ENCODE results near the gene HPD. TPM values are rescaled to one million over a fixed set of nuclear protein-coding genes. Genes with fewer than 3 reads are reported as not detected.

Gene HPD
- total RNA-seq, 2 donors from 2014 or later = 1.2 to 6.8 TPM

DNA sequence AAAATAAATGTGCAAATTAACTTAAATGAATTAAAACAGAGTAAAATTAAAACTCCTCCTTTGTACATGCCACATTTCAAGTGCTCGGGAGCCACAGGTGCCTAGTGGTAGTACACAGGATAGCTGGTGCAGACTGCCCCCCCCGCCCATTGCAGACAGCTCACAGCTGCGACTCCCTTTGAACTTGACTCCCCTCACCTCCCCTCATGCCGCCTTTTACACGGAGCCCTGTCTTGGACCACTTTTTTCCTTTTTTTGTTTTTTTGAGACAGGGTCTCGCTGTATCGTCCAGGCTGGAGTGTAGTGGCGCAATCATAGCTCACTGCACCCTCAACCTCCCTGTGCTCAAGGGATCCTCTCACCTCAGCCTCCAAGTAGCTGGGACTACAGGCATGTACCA, 43.4 kb downstream of the HPD start:
- Histone ChIP-seq H3K4me1 (ENCODE audit: control insufficient read depth in 1 of 2, low read depth in 2 of 2) (peaks cover 18 to 33% of the 10 kb centered on the region in 2 donors), H3K27me3 (replicated peaks; ENCODE audit: insufficient read depth) (no peaks in the 10 kb centered on the region), H3K4me3 (no peak overlapping the region), H3K9me3 (no peaks in the 10 kb centered on the region), H3K27ac (no peak overlapping the region), H3K36me3 (peaks cover 55% of the 10 kb centered on the region)
- TF ChIP-seq, protein P1, sequence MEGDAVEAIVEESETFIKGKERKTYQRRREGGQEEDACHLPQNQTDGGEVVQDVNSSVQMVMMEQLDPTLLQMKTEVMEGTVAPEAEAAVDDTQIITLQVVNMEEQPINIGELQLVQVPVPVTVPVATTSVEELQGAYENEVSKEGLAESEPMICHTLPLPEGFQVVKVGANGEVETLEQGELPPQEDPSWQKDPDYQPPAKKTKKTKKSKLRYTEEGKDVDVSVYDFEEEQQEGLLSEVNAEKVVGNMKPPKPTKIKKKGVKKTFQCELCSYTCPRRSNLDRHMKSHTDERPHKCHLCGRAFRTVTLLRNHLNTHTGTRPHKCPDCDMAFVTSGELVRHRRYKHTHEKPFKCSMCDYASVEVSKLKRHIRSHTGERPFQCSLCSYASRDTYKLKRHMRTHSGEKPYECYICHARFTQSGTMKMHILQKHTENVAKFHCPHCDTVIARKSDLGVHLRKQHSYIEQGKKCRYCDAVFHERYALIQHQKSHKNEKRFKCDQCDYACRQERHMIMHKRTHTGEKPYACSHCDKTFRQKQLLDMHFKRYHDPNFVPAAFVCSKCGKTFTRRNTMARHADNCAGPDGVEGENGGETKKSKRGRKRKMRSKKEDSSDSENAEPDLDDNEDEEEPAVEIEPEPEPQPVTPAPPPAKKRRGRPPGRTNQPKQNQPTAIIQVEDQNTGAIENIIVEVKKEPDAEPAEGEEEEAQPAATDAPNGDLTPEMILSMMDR (IDR thresholded peaks at IDR 0.05) = no peak
- DNase-seq (ENCODE audit: low spot score) = no peak
- no peak for ATAC-seq (ENCODE audit: insufficient number of reproducible peaks, low FRiP score, low read depth)

DNA sequence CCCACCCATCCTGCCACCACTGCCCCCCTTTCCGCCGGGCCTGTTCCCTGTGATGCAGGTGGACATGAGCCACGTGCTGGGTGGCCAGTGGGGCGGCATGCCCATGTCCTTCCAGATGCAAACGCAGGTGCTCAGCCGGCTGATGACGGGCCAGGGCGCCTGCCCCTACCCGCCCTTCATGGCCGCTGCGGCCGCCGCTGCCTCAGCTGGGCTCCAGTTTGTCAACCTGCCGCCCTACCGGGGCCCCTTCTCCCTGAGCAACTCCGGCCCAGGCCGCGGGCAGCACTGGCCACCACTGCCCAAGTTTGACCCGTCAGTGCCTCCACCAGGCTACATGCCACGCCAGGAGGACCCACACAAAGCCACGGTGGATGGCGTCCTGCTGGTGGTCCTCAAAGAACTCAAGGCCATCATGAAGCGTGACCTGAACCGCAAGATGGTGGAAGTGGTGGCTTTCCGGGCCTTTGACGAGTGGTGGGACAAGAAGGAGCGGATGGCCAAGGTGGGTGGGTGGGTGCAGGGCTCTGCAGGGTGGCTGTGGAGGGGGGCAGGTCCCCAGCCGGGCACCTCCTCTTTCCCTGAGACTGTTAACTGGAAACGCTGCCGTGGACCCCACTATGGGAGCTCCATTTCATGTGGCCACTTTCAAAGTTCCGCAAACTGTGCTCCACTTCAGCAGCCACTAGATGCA, 44.1 kb downstream of the HPD start:
- no peak for DNase-seq (ENCODE audit: low spot score)
- TF ChIP-seq, protein P1 (IDR thresholded peaks at IDR 0.05) = no peak
- peaks cover 18 to 39% of the 10 kb centered on the region in 2 donors for H3K4me1 ChIP-seq (ENCODE audit: control insufficient read depth in 1 of 2, low read depth in 2 of 2)
- H3K9me3 ChIP-seq = no peaks in the 10 kb centered on the region
- ATAC-seq (ENCODE audit: insufficient number of reproducible peaks, low FRiP score, low read depth) = no peak
- H3K27ac ChIP-seq = no peak overlapping the region
- no peak overlapping the region for H3K4me3 ChIP-seq
- peaks cover 55% of the 10 kb centered on the region for H3K36me3 ChIP-seq
- no peaks in the 10 kb centered on the region for H3K27me3 ChIP-seq (replicated peaks; ENCODE audit: insufficient read depth)

DNA sequence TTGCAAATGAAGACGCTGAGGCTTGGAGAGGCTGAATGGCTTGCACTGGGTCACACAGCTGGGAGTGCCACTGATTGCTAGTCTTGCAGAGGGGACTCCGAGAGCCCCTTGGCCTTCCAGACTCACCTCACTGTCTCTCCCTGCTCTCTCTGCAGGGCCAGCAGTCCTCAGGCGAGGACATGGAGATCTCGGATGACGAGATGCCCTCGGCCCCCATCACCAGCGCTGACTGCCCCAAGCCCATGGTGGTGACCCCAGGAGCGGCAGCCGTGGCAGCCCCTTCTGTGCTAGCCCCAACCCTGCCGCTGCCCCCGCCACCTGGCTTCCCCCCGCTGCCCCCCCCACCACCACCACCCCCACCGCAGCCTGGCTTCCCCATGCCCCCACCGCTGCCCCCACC, 44.7 kb downstream of the HPD start:
- DNase-seq (ENCODE audit: low spot score) = no peak
- TF ChIP-seq, protein P1 (IDR thresholded peaks at IDR 0.05) = no peak
- H3K9me3 ChIP-seq = no peaks in the 10 kb centered on the region
- no peaks in the 10 kb centered on the region for H3K27me3 ChIP-seq (replicated peaks; ENCODE audit: insufficient read depth)
- no peak for ATAC-seq (ENCODE audit: insufficient number of reproducible peaks, low FRiP score, low read depth)
- H3K36me3 ChIP-seq = peaks cover 53% of the 10 kb centered on the region
- H3K27ac ChIP-seq = no peak overlapping the region
- peaks cover 18 to 39% of the 10 kb centered on the region in 2 donors for H3K4me1 ChIP-seq (ENCODE audit: control insufficient read depth in 1 of 2, low read depth in 2 of 2)
- no peak overlapping the region for H3K4me3 ChIP-seq

DNA sequence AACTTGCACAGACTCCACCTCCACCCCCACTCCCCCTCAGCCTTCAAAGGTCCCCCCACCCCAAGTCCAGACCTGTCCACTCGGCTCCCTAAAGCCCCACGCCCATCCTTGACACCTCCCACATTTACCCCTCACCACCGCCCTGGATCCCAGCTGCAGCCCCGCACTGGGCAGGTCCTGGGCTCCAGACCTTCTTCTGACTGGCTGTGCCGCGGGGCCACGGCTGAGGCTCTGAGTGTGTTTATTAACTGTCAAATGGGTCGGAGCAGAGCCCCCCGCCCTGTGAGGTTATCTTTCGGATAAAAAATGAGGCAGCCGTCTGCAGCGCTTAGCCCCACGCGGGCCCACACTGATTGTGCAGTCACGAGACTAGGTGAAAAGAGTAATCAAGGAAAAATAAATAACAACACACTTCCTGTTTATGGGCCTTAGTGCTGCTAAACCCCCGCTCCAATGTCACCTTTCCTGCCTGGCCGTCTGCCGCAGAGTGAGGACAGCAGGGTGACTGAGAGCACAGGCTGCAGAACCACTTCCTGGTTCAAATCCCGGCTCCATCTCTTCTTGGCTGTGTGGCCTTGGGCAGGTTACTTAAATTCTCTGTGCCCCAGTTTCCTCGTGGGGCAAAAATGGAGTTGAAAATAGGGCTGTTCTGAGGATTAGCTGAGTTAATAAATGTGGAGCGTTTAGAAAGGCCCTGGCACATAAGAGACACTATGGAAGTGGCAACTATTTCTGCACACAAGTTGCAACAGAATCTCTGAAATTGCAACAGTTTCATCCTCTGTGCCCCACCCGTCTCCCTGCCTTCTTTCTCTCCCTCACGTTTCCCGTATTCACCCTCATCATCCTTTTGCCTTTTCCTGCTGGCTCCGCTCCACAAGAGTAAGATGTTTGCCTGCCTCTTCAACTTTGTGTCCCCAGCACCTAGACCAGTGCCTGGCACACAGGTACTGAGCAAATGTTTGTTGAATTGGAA, 45.5 kb downstream of the HPD start:
- TF ChIP-seq, protein P1 (IDR thresholded peaks at IDR 0.05) = no peak
- H3K27ac ChIP-seq = no peak overlapping the region
- no peaks in the 10 kb centered on the region for H3K27me3 ChIP-seq (replicated peaks; ENCODE audit: insufficient read depth)
- H3K4me1 ChIP-seq (ENCODE audit: control insufficient read depth in 1 of 2, low read depth in 2 of 2) = peaks cover 18 to 39% of the 10 kb centered on the region in 2 donors
- no peak for ATAC-seq (ENCODE audit: insufficient number of reproducible peaks, low FRiP score, low read depth)
- no peaks in the 10 kb centered on the region for H3K9me3 ChIP-seq
- peaks cover 58% of the 10 kb centered on the region for H3K36me3 ChIP-seq
- peak overlapping the region; percentile 84 for H3K4me3 ChIP-seq
- no peak for DNase-seq (ENCODE audit: low spot score)

DNA sequence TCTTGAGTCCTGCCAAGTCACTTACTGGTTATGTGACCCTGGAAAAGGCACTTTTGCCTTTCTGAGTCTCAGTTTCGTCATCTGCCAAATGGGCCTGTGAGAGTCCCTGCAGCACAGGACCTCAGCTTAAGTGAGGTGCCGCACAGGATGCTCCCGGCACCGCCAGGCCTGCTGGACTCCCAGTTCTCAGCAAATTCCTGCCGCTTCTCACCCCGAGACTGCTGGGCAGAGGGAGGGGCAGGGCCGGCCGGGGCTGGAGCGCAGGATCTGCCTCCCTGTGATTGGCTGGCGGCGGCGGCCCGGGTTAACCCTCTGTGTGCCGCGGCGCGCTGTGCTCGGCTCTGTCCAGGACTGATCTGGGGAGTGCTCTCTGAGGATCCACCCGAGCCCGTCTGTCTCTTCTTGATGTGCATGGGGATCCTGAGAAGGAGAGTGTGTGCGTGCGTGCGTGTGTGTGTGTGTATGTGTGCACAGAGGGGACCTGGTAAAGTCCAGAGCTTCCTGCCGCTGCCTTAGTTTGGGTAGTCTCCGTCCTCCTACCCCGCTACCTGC, 46.3 kb downstream of the HPD start:
- Histone ChIP-seq H3K4me1 (ENCODE audit: control insufficient read depth in 1 of 2, low read depth in 2 of 2) (peaks cover 19 to 47% of the 10 kb centered on the region in 2 donors), H3K36me3 (peaks cover 55% of the 10 kb centered on the region), H3K27ac (peak overlapping the region; percentile 27 to 69), H3K9me3 (no peaks in the 10 kb centered on the region), H3K27me3 (replicated peaks; ENCODE audit: insufficient read depth) (no peaks in the 10 kb centered on the region), H3K4me3 (peak overlapping the region; percentile 84)
- TF ChIP-seq, protein P1 (IDR thresholded peaks at IDR 0.05) = peak; percentile 33
- peak; percentile 59 for ATAC-seq (ENCODE audit: insufficient number of reproducible peaks, low FRiP score, low read depth)
- DNase-seq (ENCODE audit: low spot score) = no peak
